SK-N-SH (cell line): Measurements from ENCODE around the gene ARPIN. TPM values are rescaled to one million over a fixed set of nuclear protein-coding genes. Genes with fewer than 3 reads are reported as not detected.

Experiments used
- CTCF ChIA-PET: fragments of 300-600, 350-600 bp; formaldehyde crosslinking; extraction: SDS; loops from one replicate; lab custom pipeline; 2021; lab: Yijun Ruan, JAX
- POLR2A ChIA-PET: fragments of 350-600 bp; sonication (Branson Sonifier 250); formaldehyde crosslinking; extraction: SDS; loops from one replicate; lab custom pipeline; 2020; ENCODE audit warnings: antibody characterized with exemption, inconsistent platforms; lab: Yijun Ruan, JAX
- DNase-seq: peaks from one replicate; pipeline ENCODE4 v3.0.0; 2012
- H2AFZ ChIP-seq: fragments of 200-600 bp; sonication (generic); 2 replicates; pipeline ENCODE4 v1.8.1; 2016; ENCODE audit warnings: antibody characterized with exemption, mild to moderate bottlenecking, low read depth
- H3F3A ChIP-seq: fragments of 200-600 bp; sonication (generic); replicated peaks from 2 replicates; pipeline ENCODE3; 2016; ENCODE audit warnings: antibody characterized with exemption, mild to moderate bottlenecking; ENCODE audit not compliant: insufficient read depth
- H3K27ac ChIP-seq, 2 experiments: fragments of 200-500 bp in 1 of 2; fragments of 200-600 bp in 1 of 2; sonication (Bioruptor generic) in 1 of 2; sonication (generic), shearing (Covaris generic) in 1 of 2; 2 replicates each; pipeline versions ENCODE4 v1.5.1 to v1.6.1; 2014 to 2016; ENCODE audit warnings: low read depth in 2 of 2, inconsistent platforms in 1 of 2, low read length in 1 of 2, mild to moderate bottlenecking in 1 of 2, mixed read lengths in 1 of 2
- H3K27me3 ChIP-seq: fragments of 200-600 bp; sonication (generic), shearing (Covaris generic); 2 replicates; pipeline ENCODE4 v1.6.1; 2016; ENCODE audit warnings: mixed run types; ENCODE audit not compliant: insufficient read depth
- H3K36me3 ChIP-seq, 2 experiments: fragments of 200-500 bp in 1 of 2; fragments of 200-600 bp in 1 of 2; sonication (Bioruptor generic) in 1 of 2; sonication (generic) in 1 of 2; replicated peaks in 1 of 2; 2 replicates each; pipeline versions ENCODE3 to v1.5.1; 2014 to 2016; ENCODE audit warnings: low read length in 1 of 2, mild to moderate bottlenecking in 1 of 2; ENCODE audit not compliant: insufficient read depth in 2 of 2, control insufficient read depth in 1 of 2
- H3K4me1 ChIP-seq, 2 experiments: fragments of 200-500 bp in 1 of 2; fragments of 200-600 bp in 1 of 2; sonication (Bioruptor generic) in 1 of 2; sonication (generic), shearing (Covaris generic) in 1 of 2; 2 replicates each; pipeline versions ENCODE4 v1.5.1 to v1.6.1; 2014 to 2016; ENCODE audit warnings: low read depth in 1 of 2, low read length in 1 of 2, mixed run types in 1 of 2; ENCODE audit not compliant: insufficient read depth in 2 of 2, control insufficient read depth in 1 of 2
- H3K4me2 ChIP-seq: fragments of 200-600 bp; sonication (generic), shearing (Covaris generic); 2 replicates; pipeline ENCODE4 v1.6.1; 2017; ENCODE audit warnings: mixed run types
- H3K4me3 ChIP-seq, 2 experiments: fragments of 200-500 bp in 1 of 2; fragments of 200-600 bp in 1 of 2; sonication (Bioruptor generic) in 1 of 2; sonication (generic), shearing (Covaris generic) in 1 of 2; 2 replicates each; pipeline versions ENCODE4 v1.5.1 to v1.8.1; 2014 to 2016; ENCODE audit warnings: low read depth in 2 of 2, inconsistent platforms in 1 of 2, low read length in 1 of 2, mild to moderate bottlenecking in 1 of 2, mixed read lengths in 1 of 2, moderate library complexity in 1 of 2
- H3K79me2 ChIP-seq: fragments of 200-600 bp; sonication (generic); 2 replicates; pipeline ENCODE4 v1.8.1; 2017; ENCODE audit warnings: mild to moderate bottlenecking; ENCODE audit not compliant: insufficient read depth
- H3K9ac ChIP-seq: fragments of 200-600 bp; sonication (generic); 2 replicates; pipeline ENCODE4 v1.6.1; 2017; ENCODE audit warnings: mixed run types
- H3K9me2 ChIP-seq: fragments of 200-600 bp; sonication (generic); 2 replicates; pipeline ENCODE4 v1.6.1; 2017; ENCODE audit warnings: mixed run types
- H3K9me3 ChIP-seq: fragments of 200-600 bp; sonication (generic); 2 replicates; pipeline ENCODE4 v1.6.1; 2017; ENCODE audit warnings: mixed run types, mild to moderate bottlenecking, moderate library complexity
- H4K20me1 ChIP-seq: fragments of 200-600 bp; sonication (generic); 2 replicates; pipeline ENCODE4 v1.6.1; 2017; ENCODE audit warnings: mild to moderate bottlenecking, mixed run types; ENCODE audit not compliant: insufficient read depth
- ELF1 ChIP-seq: IDR thresholded peaks from 2 replicates; pipeline ENCODE4 v1.4.0; 2012
- FOXJ3 ChIP-seq: sonication (generic); formaldehyde crosslinking; IDR thresholded peaks from 2 replicates; pipeline ENCODE4 v1.5.1; 2020; ENCODE audit warnings: mild to moderate bottlenecking, missing genetic modification reagents
- FOXM1 ChIP-seq: IDR thresholded peaks from 2 replicates; pipeline ENCODE4 v1.4.0; 2012; ENCODE audit warnings: low read depth, mild to moderate bottlenecking
- MXI1 ChIP-seq: IDR thresholded peaks from 2 replicates; pipeline ENCODE4 v1.6.1; 2012; ENCODE audit warnings: mild to moderate bottlenecking, low read depth, low read length, improper control_type of control experiment
- NRF1 ChIP-seq: IDR thresholded peaks from 2 replicates; pipeline ENCODE4 v1.6.1; 2012; ENCODE audit warnings: low read depth, mild to moderate bottlenecking, low read length
- POLR2AphosphoS5 ChIP-seq: IDR thresholded peaks from 2 replicates; pipeline ENCODE4 v1.6.1; 2012; ENCODE audit warnings: low read depth, low read length
- RFX5 ChIP-seq: IDR thresholded peaks from 2 replicates; pipeline ENCODE4 v1.6.1; 2012; ENCODE audit warnings: mild to moderate bottlenecking, improper control_type of control experiment, low read length
- RXRA ChIP-seq: IDR thresholded peaks from 2 replicates; pipeline ENCODE4 v1.4.0; 2012; ENCODE audit warnings: low read depth, mild to moderate bottlenecking, borderline replicate concordance
- SMC3 ChIP-seq: IDR thresholded peaks from 2 replicates; pipeline ENCODE4 v1.6.1; 2012; ENCODE audit warnings: low read depth, low read length, improper control_type of control experiment
- TEAD4 ChIP-seq: IDR thresholded peaks from 2 replicates; pipeline ENCODE4 v1.4.0; 2012; ENCODE audit warnings: mild to moderate bottlenecking, borderline replicate concordance; ENCODE audit not compliant: insufficient read depth
- WGBS: methylation state at CpG from one replicate; pipeline ENCODE4 v1.1.6; 2017; ENCODE audit warnings: low lambda C conversion rate; 5-methylcytosine and 5-hydroxymethylcytosine counted together
- polyA plus RNA-seq, 3 experiments: library from polyadenylated mRNA; depleted of rRNA; stranded (reverse); fragments of >200 nt; gene quantifications; 2 replicates each; pipeline ENCODE4 v1.2.3, GENCODE V29; 2012
- TF ChIP-seq, protein P1 (sequence below): IDR thresholded peaks from 2 replicates; pipeline ENCODE4 v1.6.1; 2012; ENCODE audit warnings: mild to moderate bottlenecking, low read depth, low read length, moderate library complexity
- TF ChIP-seq, protein P2 (sequence below): fragments of 150-350 bp; IDR thresholded peaks from 2 replicates; pipeline ENCODE4 v1.6.1; 2016; ENCODE audit warnings: mild to moderate bottlenecking, low read depth, low read length
- TF ChIP-seq, protein P3 (sequence below): IDR thresholded peaks from 2 replicates; pipeline ENCODE4 v1.4.0; 2012; ENCODE audit warnings: low read depth, borderline replicate concordance
- TF ChIP-seq, protein P4 (sequence below): fragments of 200-600 bp; sonication (generic); IDR thresholded peaks from 2 replicates; pipeline ENCODE4 v1.6.1; 2017; ENCODE audit warnings: antibody characterized with exemption, mild to moderate bottlenecking, moderate library complexity

ARPIN gene
- polyA plus RNA-seq, 1 of the 3 experiments (the other 2 are of a cell fraction) = 13.5 TPM

DNA sequence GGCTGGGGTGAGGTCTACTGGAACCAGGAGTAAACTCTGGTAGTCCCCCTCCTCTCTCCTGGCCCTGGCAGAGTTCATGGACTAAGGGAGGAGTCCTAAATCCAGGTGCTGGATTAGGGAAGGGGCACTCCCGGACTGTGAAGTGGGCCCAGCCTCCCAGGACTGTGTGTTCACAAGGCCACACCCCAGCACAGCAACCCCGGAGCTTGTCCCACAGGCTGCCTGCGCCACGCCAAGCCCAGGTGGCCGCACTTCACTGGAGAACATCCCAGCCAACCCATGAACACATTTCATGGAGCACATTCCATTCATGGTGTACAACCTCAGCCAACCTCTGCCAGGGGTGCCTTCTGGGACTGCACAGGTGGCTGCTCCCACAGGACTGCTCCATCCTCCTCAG lies 8.2 kb downstream of the ARPIN start (continued):
- TF ChIP-seq, protein P1, sequence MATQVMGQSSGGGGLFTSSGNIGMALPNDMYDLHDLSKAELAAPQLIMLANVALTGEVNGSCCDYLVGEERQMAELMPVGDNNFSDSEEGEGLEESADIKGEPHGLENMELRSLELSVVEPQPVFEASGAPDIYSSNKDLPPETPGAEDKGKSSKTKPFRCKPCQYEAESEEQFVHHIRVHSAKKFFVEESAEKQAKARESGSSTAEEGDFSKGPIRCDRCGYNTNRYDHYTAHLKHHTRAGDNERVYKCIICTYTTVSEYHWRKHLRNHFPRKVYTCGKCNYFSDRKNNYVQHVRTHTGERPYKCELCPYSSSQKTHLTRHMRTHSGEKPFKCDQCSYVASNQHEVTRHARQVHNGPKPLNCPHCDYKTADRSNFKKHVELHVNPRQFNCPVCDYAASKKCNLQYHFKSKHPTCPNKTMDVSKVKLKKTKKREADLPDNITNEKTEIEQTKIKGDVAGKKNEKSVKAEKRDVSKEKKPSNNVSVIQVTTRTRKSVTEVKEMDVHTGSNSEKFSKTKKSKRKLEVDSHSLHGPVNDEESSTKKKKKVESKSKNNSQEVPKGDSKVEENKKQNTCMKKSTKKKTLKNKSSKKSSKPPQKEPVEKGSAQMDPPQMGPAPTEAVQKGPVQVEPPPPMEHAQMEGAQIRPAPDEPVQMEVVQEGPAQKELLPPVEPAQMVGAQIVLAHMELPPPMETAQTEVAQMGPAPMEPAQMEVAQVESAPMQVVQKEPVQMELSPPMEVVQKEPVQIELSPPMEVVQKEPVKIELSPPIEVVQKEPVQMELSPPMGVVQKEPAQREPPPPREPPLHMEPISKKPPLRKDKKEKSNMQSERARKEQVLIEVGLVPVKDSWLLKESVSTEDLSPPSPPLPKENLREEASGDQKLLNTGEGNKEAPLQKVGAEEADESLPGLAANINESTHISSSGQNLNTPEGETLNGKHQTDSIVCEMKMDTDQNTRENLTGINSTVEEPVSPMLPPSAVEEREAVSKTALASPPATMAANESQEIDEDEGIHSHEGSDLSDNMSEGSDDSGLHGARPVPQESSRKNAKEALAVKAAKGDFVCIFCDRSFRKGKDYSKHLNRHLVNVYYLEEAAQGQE = no peak

DNA sequence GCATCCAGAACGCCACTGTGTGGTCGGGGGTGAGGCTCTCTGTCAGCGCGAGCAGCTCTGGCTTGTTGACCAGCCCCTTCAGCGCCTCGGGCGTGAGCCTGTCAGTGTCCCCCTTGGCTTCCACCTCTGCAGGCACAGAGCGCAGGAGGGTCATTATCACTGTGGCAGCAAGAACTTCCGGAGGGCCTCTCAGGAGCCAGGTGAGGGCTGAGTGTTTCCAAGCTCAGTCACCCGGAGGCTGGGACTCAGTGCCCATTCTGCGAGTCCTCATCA lies 9.0 kb downstream of the ARPIN start:
- Histone ChIP-seq H3K36me3 (peaks cover 0 to 9% of the 10 kb centered on the region in 2 experiments), H2AFZ (no peak overlapping the region), H3K27ac (no peak overlapping the region), H3K79me2 (no peaks in the 10 kb centered on the region), H3K4me1 (peaks cover 0 to 4% of the 10 kb centered on the region in 2 experiments; a peak in 1 of 4 replicates), H4K20me1 (no peaks in the 10 kb centered on the region), H3F3A (no peaks in the 10 kb centered on the region), H3K9me3 (no peaks in the 10 kb centered on the region), H3K4me3 (no peak overlapping the region), H3K9me2 (no peaks in the 10 kb centered on the region), H3K27me3 (no peaks in the 10 kb centered on the region), H3K9ac (no peak overlapping the region), H3K4me2 (no peak overlapping the region)
- TF ChIP-seq FOXJ3 (CRISPR knock-in tag) = no peak
- no peak for TF ChIP-seq ELF1
- TF ChIP-seq FOXM1 = no peak
- TF ChIP-seq RXRA = no peak
- no peak for TF ChIP-seq SMC3
- TF ChIP-seq, protein P2, sequence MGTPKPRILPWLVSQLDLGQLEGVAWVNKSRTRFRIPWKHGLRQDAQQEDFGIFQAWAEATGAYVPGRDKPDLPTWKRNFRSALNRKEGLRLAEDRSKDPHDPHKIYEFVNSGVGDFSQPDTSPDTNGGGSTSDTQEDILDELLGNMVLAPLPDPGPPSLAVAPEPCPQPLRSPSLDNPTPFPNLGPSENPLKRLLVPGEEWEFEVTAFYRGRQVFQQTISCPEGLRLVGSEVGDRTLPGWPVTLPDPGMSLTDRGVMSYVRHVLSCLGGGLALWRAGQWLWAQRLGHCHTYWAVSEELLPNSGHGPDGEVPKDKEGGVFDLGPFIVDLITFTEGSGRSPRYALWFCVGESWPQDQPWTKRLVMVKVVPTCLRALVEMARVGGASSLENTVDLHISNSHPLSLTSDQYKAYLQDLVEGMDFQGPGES = no peak
- no peak for TF ChIP-seq RFX5
- TF ChIP-seq, protein P3, sequence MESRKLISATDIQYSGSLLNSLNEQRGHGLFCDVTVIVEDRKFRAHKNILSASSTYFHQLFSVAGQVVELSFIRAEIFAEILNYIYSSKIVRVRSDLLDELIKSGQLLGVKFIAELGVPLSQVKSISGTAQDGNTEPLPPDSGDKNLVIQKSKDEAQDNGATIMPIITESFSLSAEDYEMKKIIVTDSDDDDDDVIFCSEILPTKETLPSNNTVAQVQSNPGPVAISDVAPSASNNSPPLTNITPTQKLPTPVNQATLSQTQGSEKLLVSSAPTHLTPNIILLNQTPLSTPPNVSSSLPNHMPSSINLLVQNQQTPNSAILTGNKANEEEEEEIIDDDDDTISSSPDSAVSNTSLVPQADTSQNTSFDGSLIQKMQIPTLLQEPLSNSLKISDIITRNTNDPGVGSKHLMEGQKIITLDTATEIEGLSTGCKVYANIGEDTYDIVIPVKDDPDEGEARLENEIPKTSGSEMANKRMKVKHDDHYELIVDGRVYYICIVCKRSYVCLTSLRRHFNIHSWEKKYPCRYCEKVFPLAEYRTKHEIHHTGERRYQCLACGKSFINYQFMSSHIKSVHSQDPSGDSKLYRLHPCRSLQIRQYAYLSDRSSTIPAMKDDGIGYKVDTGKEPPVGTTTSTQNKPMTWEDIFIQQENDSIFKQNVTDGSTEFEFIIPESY = no peak
- no peak for TF ChIP-seq TEAD4
- TF ChIP-seq NRF1 = no peak
- no peak for TF ChIP-seq POLR2AphosphoS5
- TF ChIP-seq, protein P4, sequence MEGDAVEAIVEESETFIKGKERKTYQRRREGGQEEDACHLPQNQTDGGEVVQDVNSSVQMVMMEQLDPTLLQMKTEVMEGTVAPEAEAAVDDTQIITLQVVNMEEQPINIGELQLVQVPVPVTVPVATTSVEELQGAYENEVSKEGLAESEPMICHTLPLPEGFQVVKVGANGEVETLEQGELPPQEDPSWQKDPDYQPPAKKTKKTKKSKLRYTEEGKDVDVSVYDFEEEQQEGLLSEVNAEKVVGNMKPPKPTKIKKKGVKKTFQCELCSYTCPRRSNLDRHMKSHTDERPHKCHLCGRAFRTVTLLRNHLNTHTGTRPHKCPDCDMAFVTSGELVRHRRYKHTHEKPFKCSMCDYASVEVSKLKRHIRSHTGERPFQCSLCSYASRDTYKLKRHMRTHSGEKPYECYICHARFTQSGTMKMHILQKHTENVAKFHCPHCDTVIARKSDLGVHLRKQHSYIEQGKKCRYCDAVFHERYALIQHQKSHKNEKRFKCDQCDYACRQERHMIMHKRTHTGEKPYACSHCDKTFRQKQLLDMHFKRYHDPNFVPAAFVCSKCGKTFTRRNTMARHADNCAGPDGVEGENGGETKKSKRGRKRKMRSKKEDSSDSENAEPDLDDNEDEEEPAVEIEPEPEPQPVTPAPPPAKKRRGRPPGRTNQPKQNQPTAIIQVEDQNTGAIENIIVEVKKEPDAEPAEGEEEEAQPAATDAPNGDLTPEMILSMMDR = no peak
- no peak for TF ChIP-seq MXI1
- WGBS = 95% methylated on average over 2 of the region's 11 CpGs
- POLR2A ChIA-PET = no interaction called here
- DNase-seq = no peak
- CTCF ChIA-PET = interaction anchor here (0.8 to 1.2 kb wide), 2 partner anchors 29 to 67 kb away, joined by 3 read pairs; no protein-coding TSS in a partner anchor
